Activated T-cell treated with anti-CD3 and anti-CD28 coated beads for 24 hours (primary cell): ENCODE data around the gene ARID4B.
"Not testable (repeated sequence)": the region's sequence is repeated elsewhere in the genome, so short reads cannot be mapped to it uniquely, and the experiment has no call there.

Experiments used
- DNase-seq: peaks from one replicate; pipeline ENCODE4 v3.0.0-alpha.2; 2020; ENCODE audit warnings: low read depth

The ARID4B gene

DNA sequence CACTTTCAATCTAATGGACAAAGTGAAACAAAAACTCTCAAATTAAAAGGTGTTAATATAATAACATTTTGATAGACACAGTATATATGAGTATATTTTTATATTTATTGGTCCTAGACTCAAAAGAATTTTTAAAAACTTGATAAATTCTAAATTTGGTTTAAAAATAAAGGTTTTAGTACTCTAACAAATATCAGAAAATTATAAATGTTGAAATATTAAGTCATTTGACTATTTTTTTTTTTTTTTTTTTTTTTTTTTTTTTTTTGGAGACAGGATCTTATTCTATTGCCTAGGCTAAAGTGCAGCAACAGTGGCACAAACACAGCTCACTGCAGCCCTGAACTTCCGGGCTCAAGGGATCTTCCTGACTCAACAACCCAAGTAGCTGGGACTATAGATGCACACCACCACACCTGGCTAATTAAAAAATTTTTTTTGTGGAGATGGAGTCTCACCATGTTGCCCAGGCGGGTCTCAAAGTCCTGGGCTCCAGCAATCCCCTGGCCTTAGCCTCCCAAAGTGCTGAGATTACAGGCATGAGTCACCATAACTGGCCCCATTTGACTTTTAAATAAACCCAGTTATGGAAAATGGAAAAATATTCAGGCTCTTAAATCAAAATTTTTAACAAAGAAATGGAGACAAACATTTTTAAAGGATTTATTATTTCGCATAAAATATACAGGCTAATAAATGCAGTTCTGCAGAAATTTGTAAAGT lies 106.2 kb downstream of the ARID4B start:
- no peak for DNase-seq

DNA sequence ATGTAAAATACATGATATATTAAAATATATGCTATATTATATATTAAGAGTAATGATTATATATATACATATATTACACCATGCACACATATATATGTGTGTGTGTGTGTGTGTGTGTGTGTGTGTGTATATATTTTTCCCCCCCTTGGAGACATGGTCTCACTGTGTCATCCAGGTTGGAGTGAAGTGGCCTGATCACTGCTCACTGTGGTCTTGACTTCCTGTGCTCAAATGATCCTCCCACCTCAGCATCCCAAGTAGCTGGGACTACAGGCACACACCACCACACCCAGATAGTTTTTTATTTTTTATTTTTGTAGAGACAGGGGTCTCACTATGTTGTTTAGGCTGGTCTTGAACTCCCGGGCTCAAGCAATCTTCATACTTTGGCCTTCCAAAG lies 112.5 kb downstream of the ARID4B start:
- DNase-seq, result no peak

DNA sequence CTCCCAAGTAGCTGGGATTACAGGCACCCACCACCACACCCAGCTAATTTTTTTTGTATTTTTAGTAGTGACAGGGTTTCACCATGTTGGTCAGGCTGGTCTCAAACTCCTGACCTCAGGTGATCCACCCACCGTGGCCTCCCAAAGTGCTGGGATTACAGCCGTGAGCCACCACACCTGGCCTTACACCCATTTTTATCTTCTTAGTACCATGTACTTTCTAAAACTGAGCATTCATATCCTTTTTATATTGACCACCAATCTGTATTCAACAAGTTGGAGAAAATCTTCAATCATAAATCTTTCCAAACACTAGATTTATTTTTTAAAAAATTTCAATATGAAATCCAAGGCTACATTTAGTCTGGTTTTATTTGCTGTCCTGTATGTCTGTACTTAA lies 113.0 kb downstream of the ARID4B start:
- not testable (repeated sequence) for DNase-seq

DNA sequence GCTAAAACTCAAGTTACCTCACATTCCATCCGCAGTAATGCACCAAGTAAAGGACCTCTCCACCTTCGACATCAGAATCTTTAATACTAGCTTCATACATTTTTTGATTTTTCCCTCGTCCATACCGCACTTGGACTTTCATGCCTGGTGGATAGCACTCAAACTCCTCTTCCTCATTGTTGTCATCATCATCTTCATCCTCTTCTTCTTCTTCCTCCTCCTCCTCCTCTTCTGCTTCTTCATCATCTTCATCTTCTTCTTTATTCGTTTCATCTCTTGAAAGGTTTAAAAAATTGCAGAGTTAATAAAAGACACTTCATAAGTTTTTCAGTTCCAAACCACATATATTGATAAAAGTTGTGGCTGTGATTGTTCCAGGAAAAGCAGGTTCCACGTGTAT lies 114.2 kb downstream of the ARID4B start:
- no peak for DNase-seq

DNA sequence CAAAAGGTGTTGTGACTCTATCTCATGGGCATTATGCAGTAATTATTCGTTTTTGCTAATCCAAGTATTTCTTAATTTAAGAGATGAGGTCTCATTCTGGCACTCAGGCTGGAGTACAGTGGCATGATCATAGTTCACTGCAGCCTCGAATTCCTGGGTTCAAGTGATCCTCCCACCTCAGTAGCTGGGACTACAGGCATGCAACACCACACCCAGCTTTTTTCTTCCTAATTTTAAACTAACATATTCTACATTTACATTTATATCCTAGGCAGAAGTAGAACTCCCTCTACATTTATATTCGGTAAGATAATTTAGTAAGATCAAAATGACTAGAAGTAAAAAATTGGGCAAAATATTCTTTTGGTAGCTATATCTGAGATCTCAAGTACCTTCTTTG lies 116.5 kb downstream of the ARID4B start:
- no peak for DNase-seq

DNA sequence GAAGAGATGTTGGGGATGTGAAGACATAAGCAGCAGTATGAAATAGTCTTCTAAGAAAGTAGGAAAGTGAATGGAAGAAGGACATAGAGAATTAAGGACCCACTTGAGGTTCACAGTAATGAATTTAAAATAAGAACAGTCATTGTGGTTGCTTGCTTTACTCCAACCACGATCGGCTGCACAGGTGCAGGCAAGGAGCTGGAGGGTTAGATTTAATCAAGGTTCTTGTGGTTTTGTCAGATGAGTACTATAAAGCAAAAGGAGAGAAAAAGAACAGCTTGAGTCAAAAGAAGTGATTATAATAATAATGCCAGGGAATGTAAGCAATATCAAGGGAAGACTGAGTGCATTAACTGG lies 120.8 kb downstream of the ARID4B start:
- DNase-seq, result peak; percentile 40

DNA sequence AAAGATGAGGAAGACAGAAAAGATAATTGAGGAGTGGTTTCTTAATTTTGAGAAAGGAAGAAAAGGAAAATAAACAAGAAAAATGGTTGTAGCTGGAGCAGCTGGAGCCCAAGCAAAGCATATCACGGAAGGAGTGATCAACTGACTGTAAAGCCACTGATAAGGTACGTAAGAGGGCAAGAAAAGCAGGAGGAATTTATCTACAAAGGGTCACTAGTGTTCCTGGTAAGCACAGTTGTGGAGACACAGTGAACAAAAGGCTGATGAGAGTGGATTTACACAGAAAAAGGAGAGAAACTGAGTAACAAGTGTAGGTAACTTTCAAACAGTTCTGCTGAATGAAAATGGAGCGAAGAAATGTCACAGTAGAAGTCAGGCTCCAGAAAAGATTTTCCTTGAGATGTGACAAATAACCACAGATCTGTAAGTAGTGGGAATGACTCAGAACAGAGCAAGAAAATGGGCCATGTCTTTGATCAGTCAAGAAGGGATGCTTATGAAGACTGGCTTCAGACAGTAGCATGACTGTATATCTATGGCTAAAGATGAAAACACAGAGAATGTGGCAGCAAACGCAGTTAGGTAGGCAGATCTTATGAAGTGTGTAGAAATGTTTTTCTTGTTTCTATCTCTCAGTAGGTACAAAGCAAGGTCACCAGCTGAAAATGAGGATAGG lies 121.3 kb downstream of the ARID4B start:
- DNase-seq, result no peak

DNA sequence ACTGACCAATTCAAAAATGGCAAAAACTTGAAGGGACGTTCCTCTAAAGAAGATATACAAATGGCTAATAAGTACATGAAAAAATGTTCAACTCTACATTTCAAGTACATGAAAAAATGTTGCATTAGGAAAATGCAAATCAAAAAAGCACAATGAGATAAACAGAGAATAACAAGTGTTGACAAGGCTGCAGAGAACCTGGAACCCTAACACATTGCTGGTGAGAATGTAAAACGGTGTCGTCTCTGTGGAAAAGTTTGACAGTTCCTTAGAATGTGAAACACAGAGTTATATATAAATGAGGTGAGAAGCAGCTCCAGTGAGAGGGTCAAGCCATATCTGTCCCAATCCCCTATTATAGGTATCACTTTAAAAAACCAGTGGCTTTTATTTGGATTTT lies 122.3 kb downstream of the ARID4B start:
- no peak for DNase-seq

DNA sequence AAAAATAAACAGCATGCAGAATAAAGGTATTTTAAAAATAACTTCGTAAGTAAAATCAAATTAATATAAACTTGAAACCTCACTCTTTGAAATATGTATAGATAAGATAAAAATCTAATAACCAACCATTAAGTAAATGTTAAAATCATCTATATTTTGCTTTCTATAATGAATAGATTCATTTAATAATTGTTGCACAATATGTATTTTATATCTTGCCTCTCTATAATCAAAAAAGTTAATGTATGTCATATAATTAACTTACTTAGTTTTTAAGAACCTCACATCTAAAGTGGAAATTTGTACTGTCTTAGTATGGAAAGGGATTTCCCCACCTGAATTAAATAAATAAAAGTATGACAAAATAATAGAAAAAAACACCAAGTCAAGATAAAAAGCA lies 124.6 kb downstream of the ARID4B start:
- DNase-seq, result no peak

DNA sequence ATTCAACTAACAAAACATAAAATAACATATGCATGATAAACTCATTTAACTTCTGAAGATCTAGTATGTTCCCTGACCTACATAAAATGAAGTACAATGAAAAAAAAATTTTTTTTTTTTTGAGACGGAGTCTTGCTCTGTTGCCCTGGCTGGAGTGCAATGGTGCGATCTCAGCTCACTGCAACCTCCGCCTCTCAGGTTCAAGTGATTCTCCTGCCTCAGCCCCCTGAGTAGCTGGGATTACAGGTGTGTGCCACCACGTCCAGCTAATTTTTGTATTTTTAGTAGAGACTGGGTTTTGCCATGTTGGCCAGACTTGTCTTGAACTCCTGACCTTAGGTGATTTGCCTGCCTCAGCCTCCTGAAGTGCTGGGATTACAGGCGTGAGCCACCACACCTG lies 125.5 kb downstream of the ARID4B start:
- DNase-seq, result not testable (repeated sequence)

DNA sequence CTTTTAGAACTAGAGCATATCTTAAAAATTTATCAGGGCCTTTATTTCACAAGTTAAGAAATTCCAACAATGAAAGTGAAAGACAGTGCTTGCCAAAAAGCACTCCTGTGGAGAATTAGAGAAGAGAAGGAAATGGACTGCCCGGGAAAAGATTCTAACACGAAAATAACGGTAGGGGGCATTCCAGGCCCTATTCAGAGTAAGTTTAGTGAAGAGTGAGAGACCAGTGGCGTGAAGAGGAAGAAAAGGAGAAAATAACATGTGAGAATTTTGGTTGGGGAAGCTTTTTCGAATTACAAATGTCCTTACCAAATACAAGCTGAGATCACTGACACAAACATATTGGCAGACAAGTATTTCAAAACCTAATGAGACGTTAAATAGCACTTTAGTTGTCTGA lies 128.5 kb downstream of the ARID4B start:
- no peak for DNase-seq

DNA sequence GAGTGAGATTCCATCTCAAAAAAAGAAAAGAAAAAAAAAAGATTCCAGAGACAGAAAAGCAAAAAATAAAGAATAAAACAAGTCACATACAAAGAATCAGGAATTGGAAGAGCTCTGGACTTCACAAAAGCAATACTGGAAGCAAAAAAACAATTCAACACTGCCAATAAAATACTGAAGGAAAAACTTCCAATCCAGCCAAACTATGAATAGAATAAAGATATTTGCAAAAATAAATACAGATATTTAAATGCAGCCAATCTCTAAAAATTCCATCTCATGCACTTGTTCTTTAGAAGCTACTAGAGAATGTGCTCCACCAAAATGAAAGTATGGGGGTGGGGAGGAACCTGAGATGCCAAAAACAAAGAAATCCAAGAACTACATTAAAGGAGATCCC lies 137.5 kb downstream of the ARID4B start:
- DNase-seq, result no peak

DNA sequence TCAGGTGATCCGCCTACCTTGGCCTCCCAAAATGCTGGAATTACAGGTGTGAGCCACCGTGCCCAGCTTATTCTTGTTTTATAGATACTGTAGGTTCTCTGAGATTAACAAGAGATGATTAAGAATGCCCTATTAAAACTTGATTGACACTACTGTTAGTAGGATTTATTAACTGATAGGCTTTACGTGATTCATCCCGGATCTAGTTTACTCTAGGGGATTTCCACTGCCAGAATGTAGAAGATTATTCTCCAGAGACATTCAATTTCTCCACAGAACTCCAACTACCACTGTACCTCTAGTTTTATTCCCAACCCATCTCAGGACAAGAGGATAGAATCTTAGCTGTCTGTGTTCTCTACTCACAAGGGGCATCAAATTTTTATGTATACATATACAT lies 140.7 kb downstream of the ARID4B start:
- no peak for DNase-seq

DNA sequence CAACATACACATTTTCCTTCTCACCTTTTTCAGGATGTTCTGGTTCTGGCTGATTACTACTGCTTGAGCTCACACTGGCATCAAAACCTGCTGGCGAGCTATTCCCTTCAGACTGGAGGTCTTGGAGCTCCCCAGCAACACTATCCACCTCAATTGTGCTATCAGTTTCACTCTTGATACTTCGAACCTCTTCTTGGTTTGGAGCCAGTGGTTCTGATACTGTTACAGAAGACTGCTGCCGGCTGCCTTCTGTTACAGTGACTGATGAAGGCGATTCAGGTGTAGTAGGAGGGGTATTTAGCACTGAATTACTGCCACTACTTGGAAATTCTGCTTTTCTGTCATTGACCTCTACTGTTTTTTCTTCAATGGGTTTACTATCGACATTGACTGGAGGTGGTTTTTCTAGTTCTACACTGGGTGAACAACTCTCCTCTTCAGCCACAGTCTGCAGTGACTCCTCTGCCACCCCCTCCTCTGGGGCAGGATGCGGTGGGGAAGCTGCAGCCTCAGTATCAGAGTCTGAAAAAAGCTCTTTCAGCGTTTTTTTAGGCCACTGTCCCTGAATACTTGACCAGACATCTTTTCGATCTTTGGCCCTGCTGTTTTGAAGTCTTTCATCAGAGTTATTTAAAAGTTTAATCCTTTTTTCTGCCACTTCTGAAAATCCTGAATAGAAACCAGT lies 146.3 kb downstream of the ARID4B start:
- DNase-seq, result no peak

DNA sequence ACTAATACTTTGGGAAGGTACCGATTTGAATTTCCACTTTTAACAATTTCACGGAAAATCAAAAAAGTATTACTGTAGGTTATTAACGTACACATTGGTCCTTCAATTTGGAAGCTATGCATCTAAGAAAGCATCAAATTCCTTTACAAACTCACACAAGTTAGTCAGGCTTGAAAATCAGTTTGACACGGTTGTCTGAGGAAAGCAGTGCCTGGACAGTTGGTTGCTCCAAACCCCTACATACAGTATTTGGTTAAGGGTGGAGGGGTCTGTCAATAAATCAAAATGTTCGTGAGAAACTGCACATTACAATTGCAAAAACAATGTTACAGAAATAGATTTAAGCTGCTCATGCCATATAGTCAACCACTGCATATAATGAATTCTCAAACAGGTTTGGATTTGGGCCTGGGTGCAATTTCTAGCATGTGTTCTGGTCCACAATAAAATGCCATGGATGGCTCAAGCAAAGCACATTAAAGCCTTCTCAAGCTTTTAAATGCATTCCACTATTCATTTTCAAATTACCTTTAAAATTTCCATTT lies 147.0 kb downstream of the ARID4B start:
- DNase-seq, result no peak

DNA sequence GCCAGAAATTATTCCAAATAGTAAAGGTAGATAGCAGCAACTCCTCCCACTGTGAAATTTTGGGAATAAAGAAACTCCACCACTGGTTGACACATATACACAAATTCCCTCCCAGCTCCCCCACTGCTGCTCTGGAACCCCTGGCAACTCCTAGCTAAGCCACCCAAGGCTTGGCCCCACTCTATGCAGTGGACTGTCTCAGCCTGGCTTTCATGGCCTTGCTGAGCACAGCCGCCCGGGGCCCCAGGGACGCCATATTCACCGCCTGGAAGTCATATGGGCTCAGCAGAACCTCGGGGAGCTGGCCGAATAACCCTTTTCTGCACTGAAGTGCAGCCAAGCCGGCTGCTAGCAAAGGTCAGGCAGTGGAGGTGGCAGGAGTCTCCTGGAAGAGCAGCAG lies 151.5 kb downstream of the ARID4B start:
- no peak for DNase-seq

DNA sequence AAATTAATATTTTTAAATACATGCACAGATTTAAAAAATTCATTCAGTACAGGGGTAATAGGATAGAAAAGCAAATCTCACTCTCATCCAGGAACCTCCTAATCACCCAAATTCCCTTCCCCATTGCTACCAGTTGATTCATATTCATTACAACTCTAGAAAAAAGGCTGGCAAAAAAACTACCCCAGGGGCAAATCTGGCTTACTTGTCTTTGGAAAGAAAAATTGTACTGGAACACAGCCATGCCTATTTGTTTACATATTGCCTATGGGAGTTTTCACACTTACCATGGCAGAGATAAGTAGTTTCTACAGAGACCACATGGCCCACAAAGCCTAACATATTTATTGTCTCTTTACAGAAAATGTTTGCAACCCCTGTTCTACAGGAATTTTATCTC lies 158.0 kb downstream of the ARID4B start:
- no peak for DNase-seq

DNA sequence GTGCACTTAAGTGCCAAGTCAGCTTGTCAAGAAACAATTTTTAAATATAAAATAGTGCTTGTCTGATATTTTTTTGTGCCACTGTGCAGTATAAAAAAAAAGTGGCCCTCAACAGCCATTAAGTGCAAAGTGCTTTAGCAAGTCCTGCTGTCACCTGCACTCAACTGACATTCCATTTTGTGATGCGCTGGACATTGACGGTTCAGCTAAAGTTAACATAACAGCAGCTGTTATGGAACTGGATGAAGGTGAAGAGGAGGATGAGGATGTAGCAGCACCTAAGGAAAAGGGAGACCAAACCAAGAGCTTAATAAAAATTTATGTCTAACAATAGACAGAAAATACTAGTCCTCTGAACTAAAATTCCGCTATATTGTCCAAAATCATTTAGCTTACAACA lies 159.6 kb downstream of the ARID4B start:
- DNase-seq, result no peak

DNA sequence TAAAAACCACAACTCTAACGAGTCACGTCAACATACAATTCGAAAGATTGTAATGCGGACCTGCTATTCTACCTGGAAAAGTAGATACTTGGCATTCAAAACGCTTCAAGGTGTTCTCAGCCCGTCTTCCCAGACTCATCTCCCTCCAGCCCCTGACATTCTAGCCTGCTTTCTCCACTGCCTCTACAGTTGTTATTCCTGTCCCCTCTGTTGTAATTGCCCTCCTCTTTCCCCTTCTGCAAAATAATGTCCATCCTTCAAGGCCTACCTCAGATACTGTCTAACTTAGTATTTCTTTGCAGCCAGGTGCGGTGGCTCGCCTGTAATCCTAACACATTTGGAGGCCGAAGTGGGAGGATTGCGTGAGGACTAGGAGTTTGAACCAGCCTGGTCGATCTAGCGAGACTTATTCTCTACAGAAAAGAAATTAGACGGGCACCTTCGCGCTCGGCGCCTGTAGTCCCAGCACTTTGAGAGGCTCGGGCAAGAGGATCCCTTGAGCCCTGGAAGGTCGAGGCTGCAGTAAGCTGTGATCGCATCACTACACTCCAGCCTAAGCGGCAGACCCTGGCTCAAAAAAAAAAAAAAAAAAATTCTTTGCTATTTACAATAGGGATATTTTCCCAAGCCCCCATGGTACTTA lies 166.2 kb downstream of the ARID4B start:
- DNase-seq, result no peak

DNA sequence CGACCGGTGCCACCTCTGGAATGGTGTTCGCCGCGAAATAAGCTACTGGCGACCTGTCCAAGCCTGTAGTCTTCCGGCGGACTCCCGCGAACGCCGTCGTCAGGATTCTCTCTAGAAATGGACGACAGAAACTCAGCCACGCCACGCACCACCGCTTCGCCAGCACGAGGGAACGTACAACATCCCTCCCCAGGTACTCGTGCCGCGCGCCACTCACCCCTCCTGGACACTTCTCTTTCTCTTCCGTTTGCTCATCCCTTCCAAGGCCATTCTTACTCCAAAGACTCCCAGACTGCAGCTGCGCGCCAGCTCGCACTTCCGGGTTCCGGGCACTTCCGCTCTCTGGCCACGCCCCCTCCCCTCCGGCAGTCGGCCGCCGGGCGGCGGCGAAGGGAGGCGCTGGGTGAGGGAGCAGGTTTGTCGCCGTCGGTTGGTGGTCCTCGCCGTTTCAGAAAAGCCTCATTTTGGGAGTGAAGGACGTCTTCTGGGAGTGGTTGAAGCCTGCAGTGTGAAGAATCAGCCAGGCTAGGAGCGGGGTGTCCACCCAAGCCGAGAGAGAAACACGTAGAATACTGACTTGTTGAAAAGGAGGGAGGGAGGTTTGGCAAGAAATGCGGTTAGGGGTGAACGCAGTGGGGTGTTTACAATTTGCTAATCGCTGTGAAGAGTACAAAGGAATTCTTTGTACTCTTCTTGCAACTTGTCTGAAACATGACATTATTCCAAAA lies 166.9 kb downstream of the ARID4B start, which contains the start of gene RBM34:
Gene RBM34 (minus strand): TSS at position 294 of the 728 bp plus-strand sequence. CDS start 24 bp downstream, at position 270.
- DNase-seq, result peak; percentile 91

DNA sequence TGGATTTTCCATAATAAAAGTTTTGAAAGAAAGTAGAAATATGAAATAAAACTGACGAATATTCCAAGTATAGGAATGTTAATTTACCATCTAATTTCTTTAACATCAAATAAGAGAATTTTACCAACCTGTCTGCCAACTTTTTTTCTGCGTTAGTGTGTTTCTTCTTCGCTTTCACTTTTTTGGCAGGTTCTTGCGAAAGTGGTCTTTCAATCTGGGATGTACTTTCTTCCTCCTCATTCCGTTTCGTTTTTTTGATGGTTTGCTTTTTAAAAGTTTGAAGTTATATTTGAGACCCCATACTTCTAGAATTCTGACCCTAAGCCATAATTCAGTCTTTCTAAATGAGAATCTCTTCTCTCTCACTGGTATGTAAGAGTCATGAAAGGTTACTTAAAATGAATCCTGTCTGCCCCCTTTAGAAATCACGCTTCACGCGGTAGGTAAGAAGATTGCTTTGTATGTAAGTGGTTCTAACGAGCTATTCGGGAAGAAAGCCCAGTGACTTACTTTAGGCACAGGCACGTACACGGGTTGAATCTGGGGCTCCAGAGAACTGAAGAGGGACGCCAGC lies 167.5 kb downstream of the ARID4B start:
- no peak for DNase-seq
